K562 (cell line): Measurements from ENCODE around the gene CCDC137. TPM values are rescaled to one million over a fixed set of nuclear protein-coding genes. Genes with fewer than 3 reads are reported as not detected.

Experiments used
- DEAF1 ChIP-seq: fragments of 450-650 bp; formaldehyde crosslinking; IDR thresholded peaks from 2 replicates; pipeline ENCODE4 v1.4.0; 2020; ENCODE audit warnings: mild to moderate bottlenecking, moderate library complexity
- FOXK1 ChIP-seq: sonication (generic); formaldehyde crosslinking; IDR thresholded peaks from 2 replicates; pipeline ENCODE4 v1.8.0; 2022; ENCODE audit warnings: missing genetic modification reagents, mild to moderate bottlenecking, borderline replicate concordance
- NFE2 ChIP-seq: IDR thresholded peaks from 2 replicates; pipeline ENCODE4 v1.6.1; 2014; ENCODE audit warnings: antibody characterized with exemption, low read depth
- PYGO2 ChIP-seq: fragments of 450-650 bp; IDR thresholded peaks from 2 replicates; pipeline ENCODE4 v1.6.1; 2016; ENCODE audit warnings: mild to moderate bottlenecking, missing genetic modification characterization, moderate library complexity, missing compliant biosample characterization
- TBP ChIP-seq: optimal IDR thresholded peaks from 2 replicates; pipeline ENCODE3; 2011; ENCODE audit warnings: low read depth, low read length, improper control_type of control experiment
- TEAD1 ChIP-seq, 2 experiments: fragments of 450-650 bp in 1 of 2; sonication (generic) in 1 of 2; formaldehyde crosslinking; IDR thresholded peaks; 2 replicates each; pipeline versions ENCODE4 v1.4.0 to v1.8.0; 2020 to 2022; ENCODE audit warnings: mild to moderate bottlenecking in 2 of 2, missing genetic modification reagents in 1 of 2
- YBX1 ChIP-seq: fragments of 450-650 bp; IDR thresholded peaks from 2 replicates; pipeline ENCODE4 v1.7.1; 2016; ENCODE audit warnings: mild to moderate bottlenecking
- ZBTB40 ChIP-seq, 2 experiments: fragments of 450-650 bp in 1 of 2; sonication (generic) in 1 of 2; formaldehyde crosslinking in 1 of 2; IDR thresholded peaks; 2 replicates each; pipeline versions ENCODE4 v1.7.1 to v1.9.0; 2016 to 2022; ENCODE audit warnings: inconsistent platforms in 1 of 2, mild to moderate bottlenecking in 1 of 2, missing genetic modification reagents in 1 of 2
- ZNF282 ChIP-seq: sonication (generic); formaldehyde crosslinking; IDR thresholded peaks from 2 replicates; pipeline ENCODE4 v1.8.1; 2023; ENCODE audit warnings: missing genetic modification reagents
- polyA plus RNA-seq, 8 experiments: library from polyadenylated mRNA; depleted of rRNA in 4 of 8; stranded (reverse) in 5 of 8; unstranded in 3 of 8; fragments of >200 nt; fragmentation: Nextera tagmentation in 2 of 8; fragmentation: Illumina TruSeq in 1 of 8; extraction: Ambion mirVana in 2 of 8; extraction: Trizol in 1 of 8; gene quantifications; 2 replicates each; pipeline versions ENCODE4 v1.2.1 to v1.2.3, GENCODE V29; 2011 to 2014; ENCODE audit warnings: inconsistent platforms in 1 of 8, missing spikeins in 1 of 8
- total RNA-seq, 7 experiments: library from RNA; depleted of rRNA in 6 of 7; stranded (reverse); fragments of >200 nt in 6 of 7; fragmentation: Illumina TruSeq in 2 of 7; extraction: Trizol in 2 of 7; gene quantifications; 2 replicates each; pipeline versions ENCODE4 v1.2.1 to v1.2.3, GENCODE V29; 2011 to 2021; ENCODE audit warnings: low replicate concordance in 1 of 7
- TF ChIP-seq, protein P1 (sequence below): fragments of 250-450 bp; sonication (Bioruptor Pico); IDR thresholded peaks from 2 replicates; pipeline ENCODE4 v1.8.0; 2022; ENCODE audit warnings: inconsistent platforms, mild to moderate bottlenecking, moderate library complexity, borderline replicate concordance
- TF ChIP-seq, protein P2 (sequence below), 2 experiments: fragments of 450-650 bp in 1 of 2; sonication (generic) in 1 of 2; formaldehyde crosslinking in 1 of 2; IDR thresholded peaks in 1 of 2; conservative IDR thresholded peaks in 1 of 2; 2 replicates each; pipeline versions ENCODE4 v1.6.1 to v1.8.1; 2016 to 2023; ENCODE audit warnings: mild to moderate bottlenecking in 2 of 2, moderate library complexity in 2 of 2, inconsistent platforms in 1 of 2, missing genetic modification reagents in 1 of 2

CCDC137 gene
- total and polyA plus RNA-seq, 9 of the 15 experiments (the other 6 are each of a cell fraction or from before 2014, with no cell fraction given), result 2.3 to 68.1 (median 38.3) TPM

GRCh38 chr17:81684442-81684911 lies 17.9 kb downstream of the CCDC137 start (continued):
- TF ChIP-seq, protein P1, sequence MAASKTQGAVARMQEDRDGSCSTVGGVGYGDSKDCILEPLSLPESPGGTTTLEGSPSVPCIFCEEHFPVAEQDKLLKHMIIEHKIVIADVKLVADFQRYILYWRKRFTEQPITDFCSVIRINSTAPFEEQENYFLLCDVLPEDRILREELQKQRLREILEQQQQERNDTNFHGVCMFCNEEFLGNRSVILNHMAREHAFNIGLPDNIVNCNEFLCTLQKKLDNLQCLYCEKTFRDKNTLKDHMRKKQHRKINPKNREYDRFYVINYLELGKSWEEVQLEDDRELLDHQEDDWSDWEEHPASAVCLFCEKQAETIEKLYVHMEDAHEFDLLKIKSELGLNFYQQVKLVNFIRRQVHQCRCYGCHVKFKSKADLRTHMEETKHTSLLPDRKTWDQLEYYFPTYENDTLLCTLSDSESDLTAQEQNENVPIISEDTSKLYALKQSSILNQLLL, result no peak
- peak; percentile 60 for TF ChIP-seq NFE2
- TF ChIP-seq PYGO2 (tag), result no peak
- TF ChIP-seq FOXK1 (CRISPR knock-in tag), result peak; percentile 85; the same call in 1 of the 2 replicates
- TF ChIP-seq YBX1, result no peak
- peak; percentile 10; the same call in 1 of the 2 replicates for TF ChIP-seq ZBTB40 (IDR thresholded peaks at IDR 0.05)
- TF ChIP-seq ZBTB40 (CRISPR knock-in tag; IDR thresholded peaks at IDR 0.05), result no peak
- TF ChIP-seq ZNF282 (CRISPR knock-in tag), result 0 out of 2 replicates have a peak, but pooled peaks have one; percentile 30
- 0 out of 4 replicates have a peak, but pooled peaks of 1 of the 2 experiments have one; percentile 42 for TF ChIP-seq TEAD1 (CRISPR knock-in tag; IDR thresholded peaks at IDR 0.05)
- TF ChIP-seq, protein P2, sequence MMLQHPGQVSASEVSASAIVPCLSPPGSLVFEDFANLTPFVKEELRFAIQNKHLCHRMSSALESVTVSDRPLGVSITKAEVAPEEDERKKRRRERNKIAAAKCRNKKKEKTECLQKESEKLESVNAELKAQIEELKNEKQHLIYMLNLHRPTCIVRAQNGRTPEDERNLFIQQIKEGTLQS (IDR thresholded peaks at IDR 0.05), result peak; percentile 72
- TF ChIP-seq, protein P2 (CRISPR knock-in tag; conservative IDR thresholded peaks at IDR 0.05), result no peak; the same call in 1 of the 2 replicates
- peak; percentile 9 for TF ChIP-seq TBP
- no peak for TF ChIP-seq DEAF1 (CRISPR knock-in tag)
